Stimulated activated CD8-positive, alpha-beta memory T cell treated with anti-CD3 and anti-CD28 coated beads, Interleukin-4, amount 100 ng/mL, for 4 hours (primary cell): ENCODE results near the gene KISS1R.

ENCODE experiments used
- DNase-seq, 2 donors: peaks; one replicate each; pipeline ENCODE4 v3.0.0-alpha.2; 2020; ENCODE audit warnings: low read depth in 2 of 2, low spot score in 1 of 2

The KISS1R gene

GRCh38 chr19:919199-920050 lies 2.3 kb downstream of the KISS1R start:
- no peak for DNase-seq

- DNase-seq, result no peak
These were observed 3.1 kb downstream of the KISS1R start for GRCh38 chr19:920051-920864.

- DNase-seq, result no peak
These were observed 7.5 kb downstream of the KISS1R start for GRCh38 chr19:924553-925086.

GRCh38 chr19:925087-925525 lies 8.0 kb downstream of the KISS1R start:
- DNase-seq, result no peak

GRCh38 chr19:925526-926322 lies 8.6 kb downstream of the KISS1R start, which contains the start of gene ARID3A:
ARID3A (plus strand) TSS chr19:926035; CDS start chr19:929529, 3,494 bp downstream.
- DNase-seq, result peak; percentile 45 to 60

GRCh38 chr19:926323-926588 lies 9.1 kb downstream of the KISS1R start:
- no peak for DNase-seq

- DNase-seq, result no peak
These were observed 9.6 kb downstream of the KISS1R start for GRCh38 chr19:926589-927350.

GRCh38 chr19:927351-927779 lies 10.2 kb downstream of the KISS1R start:
- no peak for DNase-seq

- DNase-seq, result no peak
These were observed 10.8 kb downstream of the KISS1R start for GRCh38 chr19:927780-928401.

- no peak for DNase-seq
These were observed 11.5 kb downstream of the KISS1R start for GRCh38 chr19:928471-929202.

- no peak for DNase-seq
These were observed 12.2 kb downstream of the KISS1R start for GRCh38 chr19:929203-929890.

GRCh38 chr19:929891-930258 lies 12.7 kb downstream of the KISS1R start:
- no peak for DNase-seq

- DNase-seq, result no peak
These were observed 14.9 kb downstream of the KISS1R start for GRCh38 chr19:931860-932647.

- DNase-seq, result no peak
These were observed 15.8 kb downstream of the KISS1R start for GRCh38 chr19:932648-933552.

GRCh38 chr19:933553-933882 lies 16.4 kb downstream of the KISS1R start:
- no peak for DNase-seq

- no peak for DNase-seq
These were observed 17.2 kb downstream of the KISS1R start for GRCh38 chr19:934197-934840.
